ENCODE results near the gene ERI3.

Gene ERI3

DNA sequence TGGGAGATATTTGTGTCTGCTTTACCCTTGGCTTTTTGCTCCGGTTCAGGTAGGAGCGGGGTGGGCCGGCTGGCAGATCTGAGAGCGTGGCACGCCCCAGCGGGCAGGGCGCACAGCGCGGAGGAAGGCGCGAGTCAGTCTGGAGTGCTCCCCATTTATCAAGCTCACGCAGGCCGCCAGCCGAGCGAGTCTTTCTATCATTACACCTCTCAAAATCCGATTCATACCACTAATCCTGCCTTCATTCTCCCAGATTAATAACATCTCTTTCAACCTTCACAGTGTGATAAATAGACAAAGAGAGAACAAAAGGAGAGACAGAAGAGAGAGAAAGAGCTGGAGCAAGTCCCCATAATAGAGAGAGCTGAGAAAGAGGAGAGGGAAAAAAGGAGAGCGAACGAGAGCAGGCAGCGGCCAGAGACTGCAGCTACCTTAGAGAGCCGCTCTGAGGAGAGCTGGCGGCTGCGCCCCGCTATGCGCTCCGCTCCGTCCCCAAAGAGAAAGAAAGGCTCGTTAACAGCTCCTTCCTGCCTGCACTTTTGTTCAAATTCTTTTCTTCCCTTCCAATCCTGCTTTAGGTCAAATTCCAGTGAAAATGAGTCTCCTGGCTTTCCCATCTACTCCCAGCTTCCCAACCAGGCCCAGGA is 93.8 kb downstream of the ERI3 start:
- no peak for DNase-seq

DNA sequence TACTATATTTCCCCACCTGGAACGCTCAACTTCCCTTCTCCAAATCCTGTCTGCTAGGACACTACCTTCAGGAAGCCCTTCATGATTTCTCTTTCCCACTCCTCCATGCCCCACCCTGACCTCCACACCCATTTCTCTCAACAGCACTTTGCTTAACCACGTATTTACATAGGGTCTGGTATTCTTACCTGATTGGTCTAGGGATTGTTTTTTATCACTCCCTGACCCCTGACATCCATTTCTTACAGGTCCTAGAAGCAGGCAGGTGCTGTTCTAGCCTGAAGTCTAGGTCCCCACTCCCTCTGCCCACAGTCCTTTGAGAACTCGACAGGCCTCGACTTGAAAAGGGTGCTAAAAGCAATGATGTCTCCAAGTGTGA is 94.3 kb downstream of the ERI3 start:
- DNase-seq: no peak

DNA sequence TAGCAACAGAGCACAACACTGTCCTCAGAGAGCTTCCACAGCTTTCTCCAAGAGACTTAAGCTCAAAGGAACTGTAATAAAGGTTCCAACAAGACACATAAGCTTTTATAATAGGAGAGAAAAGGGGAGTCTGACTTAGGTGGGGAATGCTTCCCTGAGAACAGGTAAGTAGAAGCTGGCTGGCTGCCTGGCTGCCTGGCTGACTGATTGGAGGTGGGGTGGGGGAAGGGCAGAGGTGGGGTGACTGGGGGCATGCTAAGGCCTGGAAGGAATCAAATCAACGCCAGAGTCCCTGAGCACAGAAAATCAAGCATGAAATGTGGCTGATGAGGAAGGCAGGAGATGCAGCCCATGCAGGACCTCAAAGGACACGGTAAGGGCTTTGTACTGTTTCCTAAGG is 96.0 kb downstream of the ERI3 start:
- DNase-seq: no peak

DNA sequence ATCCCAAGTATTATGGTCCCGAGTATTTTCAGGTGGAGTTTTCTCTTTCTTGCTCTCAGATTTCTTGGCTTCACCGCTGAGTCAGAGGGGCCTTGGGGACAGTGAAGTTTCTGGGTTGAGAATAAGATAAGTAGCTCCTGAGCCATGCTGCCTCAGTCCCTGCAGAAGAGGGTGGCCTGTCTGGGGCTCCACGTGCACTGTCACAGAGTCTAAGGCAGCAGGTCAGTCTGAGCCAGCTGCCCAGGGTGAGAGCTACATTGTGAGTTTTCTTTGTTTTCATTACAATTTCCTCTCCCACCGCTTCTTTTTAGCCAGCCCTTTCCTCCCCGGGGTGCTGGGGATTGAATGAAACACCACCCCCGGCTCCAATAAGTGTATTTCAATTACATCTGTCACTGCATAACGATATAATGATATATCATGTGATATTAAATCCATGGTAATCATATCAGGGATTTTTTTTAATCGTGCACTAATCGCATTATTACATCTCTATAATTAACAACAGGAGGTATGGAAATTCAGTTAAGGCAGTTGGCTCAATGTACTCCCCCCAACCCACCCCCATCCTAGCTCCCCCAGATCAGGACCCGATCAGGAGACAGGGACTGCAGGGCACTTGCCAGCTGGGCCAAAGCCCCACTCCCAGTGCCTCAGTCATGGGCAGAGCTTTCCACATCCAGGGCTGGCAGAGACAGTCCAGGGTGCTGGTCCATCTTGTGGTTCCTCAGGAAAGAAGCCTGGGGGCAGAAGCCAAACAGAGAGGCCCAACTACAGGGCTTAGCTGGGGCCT is 98.1 kb downstream of the ERI3 start:
- no peak for DNase-seq

- DNase-seq: no peak
Observed at GRCh38 chr1:44254392-44254910, 100.6 kb downstream of the ERI3 start.

DNA sequence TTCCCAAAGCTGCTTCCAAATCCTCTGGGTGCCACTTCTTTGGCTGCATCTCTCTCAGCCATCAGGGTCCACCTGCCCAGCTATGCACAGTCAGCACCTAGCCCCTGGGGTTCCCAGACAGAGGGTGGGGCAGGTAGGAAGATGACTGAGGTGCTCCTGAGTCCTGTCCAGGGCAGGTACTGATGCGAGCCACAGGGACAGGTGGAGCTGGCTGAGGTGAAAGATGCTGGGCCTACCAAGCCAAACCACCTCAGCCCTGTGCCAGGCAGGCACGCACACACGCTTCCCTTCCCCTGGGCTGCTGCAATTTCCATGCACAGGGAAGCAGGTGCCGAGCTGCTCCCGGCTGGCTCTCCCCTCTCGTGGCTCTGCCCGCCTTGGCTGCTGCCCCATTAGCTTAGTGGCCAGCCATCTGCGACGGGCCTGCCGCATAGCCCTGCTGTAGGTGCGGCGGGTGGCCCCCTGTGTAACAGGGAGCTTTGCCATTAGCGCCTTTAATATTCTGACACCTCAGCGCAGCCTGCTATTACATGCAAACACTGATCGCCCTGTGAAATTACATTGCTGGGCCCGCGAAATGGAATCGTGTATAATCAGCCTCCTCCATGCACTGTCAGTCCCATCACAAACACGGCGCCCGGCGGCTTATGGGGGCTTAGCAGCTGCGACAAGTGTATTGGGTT is 102.9 kb downstream of the ERI3 start:
- DNase-seq: no peak

GRCh38 chr1:44251486-44251885 is 103.6 kb downstream of the ERI3 start:
- DNase-seq: no peak

GRCh38 chr1:44250068-44250781 is 104.8 kb downstream of the ERI3 start:
- no peak for DNase-seq

DNA sequence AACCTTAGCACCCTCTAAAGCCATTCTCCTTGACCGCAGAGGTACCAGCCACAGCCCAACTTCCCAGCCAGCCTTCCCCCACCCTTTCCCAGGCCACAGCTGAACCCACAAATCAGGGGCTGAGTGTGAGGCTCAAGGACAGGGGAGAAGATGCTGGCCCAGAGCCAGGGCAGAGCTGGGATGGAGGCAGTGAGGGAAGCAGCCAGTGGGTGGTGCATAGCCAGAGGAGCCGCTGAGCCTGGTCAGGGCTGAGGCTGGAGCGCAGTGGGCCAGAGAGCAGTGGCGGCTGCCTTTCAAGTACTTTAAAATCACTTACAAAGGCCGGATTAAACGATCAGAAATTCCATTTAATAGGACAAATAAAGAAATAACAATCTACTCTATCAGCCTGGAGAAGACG is 105.5 kb downstream of the ERI3 start:
- no peak for DNase-seq

GRCh38 chr1:44246806-44247205 is 108.3 kb downstream of the ERI3 start:
- no peak for DNase-seq

- no peak for DNase-seq
Observed at GRCh38 chr1:44244986-44245385, 110.1 kb downstream of the ERI3 start.

DNA sequence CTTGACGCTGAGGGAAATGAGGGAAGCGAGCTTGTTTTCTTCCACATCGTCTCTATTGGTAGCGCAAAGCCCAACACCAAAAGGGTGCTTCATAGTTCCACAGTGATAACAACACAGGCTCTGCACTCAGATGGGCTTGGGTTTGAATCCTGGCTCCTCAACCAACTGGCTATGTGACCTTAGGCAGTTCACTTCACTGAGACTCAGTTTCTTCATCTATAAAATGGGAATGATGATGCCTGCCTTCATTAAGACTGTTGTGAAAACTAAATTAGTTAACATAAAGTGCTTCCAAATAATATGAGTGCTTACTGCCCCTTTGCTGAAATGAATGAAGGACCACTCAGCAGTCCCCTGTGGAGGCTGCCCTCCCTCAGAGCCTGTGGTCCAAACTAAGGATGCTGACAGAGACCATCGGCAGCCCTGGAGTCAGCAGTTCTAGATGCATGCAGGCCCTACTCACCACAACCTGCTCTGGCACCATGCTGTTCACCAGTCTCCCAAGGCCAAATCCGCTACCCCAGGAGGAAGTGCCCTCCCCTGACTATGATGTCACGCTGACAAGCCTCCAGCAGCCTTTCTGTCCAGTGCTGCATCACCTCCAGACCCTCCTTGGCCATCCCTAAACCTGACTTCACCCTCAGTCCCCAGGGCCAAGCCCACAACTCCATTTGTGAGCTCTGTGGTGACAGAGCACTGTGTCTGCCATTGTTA is 111.1 kb downstream of the ERI3 start:
- no peak for DNase-seq

DNA sequence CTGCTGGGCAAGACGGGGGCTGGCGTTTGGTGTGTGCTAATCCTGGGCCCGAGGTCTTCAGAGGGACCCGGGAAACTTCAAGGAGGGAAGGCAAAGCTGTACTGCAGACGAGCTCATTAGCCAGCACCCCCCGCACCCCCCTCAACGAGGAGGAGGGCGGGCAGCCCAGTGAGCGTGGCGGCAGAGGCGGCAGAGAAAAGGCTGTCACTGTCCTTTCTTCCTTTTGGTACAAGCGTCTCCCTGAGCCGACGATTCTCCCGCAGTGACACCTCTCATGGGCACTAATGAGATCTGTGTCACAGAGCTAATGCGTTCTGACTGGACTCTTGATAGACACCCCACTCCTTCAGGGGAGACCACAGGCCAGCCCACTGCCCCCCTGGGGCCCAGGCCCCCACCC is 112.3 kb downstream of the ERI3 start:
- no peak for DNase-seq

GRCh38 chr1:44240802-44241671 is 114.0 kb downstream of the ERI3 start:
- DNase-seq: no peak

GRCh38 chr1:44239961-44240371 is 115.1 kb downstream of the ERI3 start:
- DNase-seq: no peak

DNA sequence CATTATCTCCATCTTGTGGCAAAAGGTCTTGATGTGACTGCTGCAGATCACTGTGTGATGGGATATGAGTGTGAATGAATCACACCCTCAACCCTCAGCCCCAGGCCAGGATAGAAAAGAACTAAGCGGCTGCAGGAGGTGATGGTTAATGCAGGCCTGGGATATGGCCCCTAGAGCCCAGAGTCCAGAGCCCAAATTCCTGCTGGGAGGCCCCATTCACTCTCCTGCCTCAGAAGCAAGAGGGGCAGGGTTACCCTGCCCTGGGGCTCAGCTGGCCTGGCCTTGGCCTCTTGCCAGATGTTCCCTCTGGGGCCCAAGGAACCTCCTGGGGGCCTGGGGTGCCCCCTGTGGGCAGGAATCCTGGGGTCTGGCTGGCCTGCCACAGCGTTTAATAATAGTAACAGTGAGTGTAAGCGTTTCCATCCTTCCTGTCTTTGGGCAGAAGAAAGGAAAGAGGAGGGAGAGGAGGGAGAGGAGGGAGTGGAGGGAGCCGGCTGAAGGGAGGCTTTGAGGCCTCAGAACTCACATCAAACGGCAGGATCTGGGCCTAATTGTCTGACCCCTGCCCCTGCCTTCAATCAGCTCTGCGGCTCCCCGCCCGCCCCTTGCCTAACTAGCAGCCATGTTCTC is 115.6 kb downstream of the ERI3 start:
- DNase-seq: no peak

DNA sequence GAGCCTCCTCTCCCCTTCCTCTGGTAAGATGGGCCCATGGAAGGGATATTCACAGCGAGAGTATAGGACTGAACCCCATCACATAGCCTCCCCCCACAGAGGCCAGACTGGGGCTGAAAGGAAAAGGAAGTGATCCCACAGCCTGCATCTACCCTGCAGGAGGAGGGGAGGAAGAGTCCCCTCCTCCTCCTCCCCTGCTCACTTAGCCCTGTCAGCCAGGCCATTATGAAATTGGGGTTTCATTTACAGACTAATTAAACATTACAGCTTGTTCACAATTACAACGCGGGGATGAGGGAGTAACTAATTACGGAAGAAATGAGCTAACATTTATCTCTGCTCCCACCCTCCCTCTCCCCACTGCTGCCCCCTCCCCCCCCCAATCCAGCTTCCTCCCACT is 116.4 kb downstream of the ERI3 start:
- no peak for DNase-seq

GRCh38 chr1:44237721-44238457 is 117.2 kb downstream of the ERI3 start:
- DNase-seq: peak in 2 of 5 donors; percentile 12 to 25

DNA sequence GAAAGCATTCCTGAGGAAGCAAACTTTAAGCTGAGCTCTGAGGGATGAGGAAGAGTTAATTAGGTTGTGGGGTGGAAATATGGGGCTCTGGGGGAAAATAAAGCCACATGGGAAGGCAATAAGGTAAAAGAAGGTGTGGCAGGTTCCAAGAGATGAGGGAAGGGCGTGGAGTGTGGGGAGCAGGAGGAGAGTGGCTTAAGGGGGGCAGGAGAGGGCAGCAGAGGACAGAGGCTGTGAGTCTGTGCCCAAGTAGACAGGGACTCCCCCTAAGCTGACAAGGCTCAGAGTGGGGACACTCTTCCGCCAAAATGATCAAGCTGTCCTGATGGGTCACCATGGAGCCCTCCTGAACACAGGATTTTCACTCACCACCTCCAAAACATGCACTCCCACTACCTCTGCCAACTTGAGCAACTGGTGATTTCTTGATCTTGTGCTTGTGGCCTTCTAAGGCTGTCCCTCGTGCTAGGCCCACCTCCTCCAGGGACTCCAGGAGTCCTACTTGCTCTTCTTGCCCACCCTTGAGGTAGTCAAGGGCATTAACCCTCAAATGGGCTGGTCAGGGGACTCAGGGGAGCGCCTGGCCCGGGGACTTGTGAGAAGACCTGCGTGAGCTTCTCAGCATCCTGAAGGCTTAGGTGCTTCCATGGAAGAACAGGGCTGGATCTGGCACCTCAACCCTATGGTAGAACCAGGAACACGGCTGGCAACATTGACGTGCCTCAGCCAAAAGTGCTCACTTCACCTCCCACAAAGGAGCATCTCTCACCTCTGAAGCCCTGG is 118.4 kb downstream of the ERI3 start:
- no peak for DNase-seq
